ENCODE results near the gene SEC61G. TPM values are rescaled to one million over a fixed set of nuclear protein-coding genes. Genes with fewer than 3 reads are reported as not detected.

The SEC61G gene
- total RNA-seq, 1 experiment from 2014 or later = 176 TPM

DNA sequence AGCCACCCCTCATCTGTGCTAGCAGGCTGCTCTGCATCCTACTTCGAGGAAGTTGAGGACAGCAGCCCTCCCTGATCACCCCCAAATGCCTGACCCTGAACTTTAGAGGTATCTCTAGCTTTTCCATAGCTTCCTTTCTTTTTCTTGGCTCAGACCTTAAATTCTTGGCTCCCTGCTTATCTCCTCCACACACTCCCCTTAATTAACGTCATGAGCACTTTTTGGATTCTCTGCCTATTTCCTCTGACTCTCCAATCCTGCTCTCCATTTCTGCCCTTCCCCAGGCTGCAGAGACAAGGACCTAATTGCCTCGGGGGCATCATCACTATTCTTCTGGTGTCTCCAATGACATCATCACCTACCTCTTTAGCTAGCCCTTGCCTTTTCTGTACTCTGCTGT, 40.8 kb upstream of the SEC61G start:
- no peaks in the 10 kb centered on the region; a peak in 1 of 4 replicates for H3K4me1 Mint-ChIP-seq
- no peaks in the 10 kb centered on the region for H3K36me3 Mint-ChIP-seq (ENCODE audit: insufficient read depth in 1 of 3, low read depth in 3 of 3)
- H4K91ac ChIP-seq (ENCODE audit: insufficient read length, low read depth, low read length) = no peak overlapping the region
- H2BK120ac ChIP-seq (ENCODE audit: low read depth, low read length, poor library complexity, severe bottlenecking) = no peak overlapping the region
- H3K27me3 Mint-ChIP-seq (ENCODE audit: low read depth) = peaks cover 3% of the 10 kb centered on the region
- H4K8ac ChIP-seq (replicated peaks; ENCODE audit: insufficient read length, low read depth, low read length) = no peak overlapping the region
- no peaks in the 10 kb centered on the region for H3K9me3 ChIP-seq (ENCODE audit: control insufficient read depth, low read depth, low read length)
- no peak overlapping the region for H3T11ph ChIP-seq (ENCODE audit: low read length)
- H3K9me3 Mint-ChIP-seq = no peaks in the 10 kb centered on the region
- H2AFZ ChIP-seq (ENCODE audit: low read length) = no peak overlapping the region
- H3K4ac ChIP-seq (ENCODE audit: low read depth, low read length) = no peak overlapping the region
- no peaks in the 10 kb centered on the region for H3K79me2 ChIP-seq (ENCODE audit: insufficient read depth, low read length)
- H3K9ac ChIP-seq (ENCODE audit: extremely low read depth, insufficient read length, low read length) = no peak overlapping the region
- no peak overlapping the region for H2BK20ac ChIP-seq (ENCODE audit: low read depth, low read length, poor library complexity, severe bottlenecking)
- H4K20me1 ChIP-seq (ENCODE audit: control insufficient read depth, insufficient read depth, insufficient read length) = no peaks in the 10 kb centered on the region
- no peak for DNase-seq
- no peak overlapping the region for H4K5ac ChIP-seq (ENCODE audit: insufficient read length, low read depth, low read length)
- H3K27ac Mint-ChIP-seq = no peak overlapping the region
- no peaks in the 10 kb centered on the region for H3K23me2 ChIP-seq (ENCODE audit: insufficient read length, low read depth, low read length, poor library complexity, severe bottlenecking)
- no peak overlapping the region for H3K4me3 Mint-ChIP-seq
- H3K23ac ChIP-seq (ENCODE audit: insufficient read length, low read depth, low read length) = no peak overlapping the region
- H3K27ac ChIP-seq (ENCODE audit: insufficient read length, low read depth, low read length) = no peak overlapping the region
- H2AK5ac ChIP-seq (ENCODE audit: insufficient read length, low read length) = no peak overlapping the region
- TF ChIP-seq, protein P1, sequence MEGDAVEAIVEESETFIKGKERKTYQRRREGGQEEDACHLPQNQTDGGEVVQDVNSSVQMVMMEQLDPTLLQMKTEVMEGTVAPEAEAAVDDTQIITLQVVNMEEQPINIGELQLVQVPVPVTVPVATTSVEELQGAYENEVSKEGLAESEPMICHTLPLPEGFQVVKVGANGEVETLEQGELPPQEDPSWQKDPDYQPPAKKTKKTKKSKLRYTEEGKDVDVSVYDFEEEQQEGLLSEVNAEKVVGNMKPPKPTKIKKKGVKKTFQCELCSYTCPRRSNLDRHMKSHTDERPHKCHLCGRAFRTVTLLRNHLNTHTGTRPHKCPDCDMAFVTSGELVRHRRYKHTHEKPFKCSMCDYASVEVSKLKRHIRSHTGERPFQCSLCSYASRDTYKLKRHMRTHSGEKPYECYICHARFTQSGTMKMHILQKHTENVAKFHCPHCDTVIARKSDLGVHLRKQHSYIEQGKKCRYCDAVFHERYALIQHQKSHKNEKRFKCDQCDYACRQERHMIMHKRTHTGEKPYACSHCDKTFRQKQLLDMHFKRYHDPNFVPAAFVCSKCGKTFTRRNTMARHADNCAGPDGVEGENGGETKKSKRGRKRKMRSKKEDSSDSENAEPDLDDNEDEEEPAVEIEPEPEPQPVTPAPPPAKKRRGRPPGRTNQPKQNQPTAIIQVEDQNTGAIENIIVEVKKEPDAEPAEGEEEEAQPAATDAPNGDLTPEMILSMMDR (conservative IDR thresholded peaks at IDR 0.05) = no peak
- no peaks in the 10 kb centered on the region for H3K79me1 ChIP-seq (ENCODE audit: insufficient read depth, low read depth, low read length, poor library complexity, severe bottlenecking)
- no peak overlapping the region for H3K14ac ChIP-seq (ENCODE audit: insufficient read depth, low read length)
- H3K27me3 ChIP-seq (ENCODE audit: insufficient read depth, low read length) = no peaks in the 10 kb centered on the region
- H3K56ac ChIP-seq (ENCODE audit: insufficient read length, low read depth, low read length) = no peak overlapping the region
- no peak overlapping the region for H2BK5ac ChIP-seq (ENCODE audit: insufficient read length, low read length)
- H2BK12ac ChIP-seq (ENCODE audit: insufficient read length, low read depth, low read length) = no peak overlapping the region
- H3K18ac ChIP-seq (ENCODE audit: insufficient read length, low read depth, low read length) = no peak overlapping the region
- no peak overlapping the region for H3K4me2 ChIP-seq (ENCODE audit: insufficient read depth, insufficient read length, low read length)
- WGBS (ENCODE audit: extremely low coverage, insufficient read length, low lambda C conversion rate) = no CpG with 5 or more reads among the region's 3 CpGs
- H3K4me1 ChIP-seq (ENCODE audit: insufficient read depth, low read length) = peaks cover 4% of the 10 kb centered on the region; the same call in 1 of the 2 replicates
- no peak overlapping the region for H2BK15ac ChIP-seq (ENCODE audit: low read depth, low read length)
